ENCODE results near the gene WNT5A. TPM values are rescaled to one million over a fixed set of nuclear protein-coding genes. Genes with fewer than 3 reads are reported as not detected.

The WNT5A gene
- total RNA-seq, 2 experiments from 2014 or later, result not detected

- ChIA-PET CTCF (interaction anchor here (1.0 to 1.8 kb wide), 2 partner anchors 764 to 772 kb away, joined by 4 to 6 read pairs; no protein-coding TSS in a partner anchor), POLR2A (no interaction called here)
- intact Hi-C loops (cut with micrococcal nuclease), result loop anchor here (10.0 kb wide), 2 partner anchors 257 to 767 kb away; no protein-coding TSS in a partner anchor
- Mint-ChIP-seq H3K27ac (no peak overlapping the region), H3K36me3 (ENCODE audit: low read depth) (no peaks in the 10 kb centered on the region), H3K27me3 (peaks cover 75% of the 10 kb centered on the region), H3K4me1 (ENCODE audit: low read depth) (peaks cover 17% of the 10 kb centered on the region), H3K4me3 (peak overlapping the region; percentile 62), H3K9me3 (no peaks in the 10 kb centered on the region)
- no peak for DNase-seq
- no peak for ATAC-seq
- no peak for TF ChIP-seq CTCF (IDR thresholded peaks at IDR 0.05)
Observed at GRCh38 chr3:55487381-55488241, 505 bp upstream of the WNT5A start.

GRCh38 chr3:55486101-55486856 lies 827 bp downstream of the WNT5A start:
- ChIA-PET POLR2A (no interaction called here), CTCF (interaction anchor here (0.9 to 1.8 kb wide), 2 partner anchors 236 to 765 kb away, joined by 3 to 6 read pairs; no protein-coding TSS in a partner anchor)
- no peak overlapping the region for H3K27ac Mint-ChIP-seq
- no peak for TF ChIP-seq CTCF (IDR thresholded peaks at IDR 0.05)
- ATAC-seq (no peak), DNase-seq (no peak)
- no peaks in the 10 kb centered on the region for H3K9me3 Mint-ChIP-seq
- no peaks in the 10 kb centered on the region for H3K36me3 Mint-ChIP-seq (ENCODE audit: low read depth)
- H3K4me3 Mint-ChIP-seq, result peak overlapping the region; percentile 35
- intact Hi-C loops (cut with micrococcal nuclease), result loop anchor here (10.0 kb wide), 2 partner anchors 259 to 769 kb away; no protein-coding TSS in a partner anchor
- peaks cover 79% of the 10 kb centered on the region for H3K27me3 Mint-ChIP-seq
- peaks cover 17% of the 10 kb centered on the region for H3K4me1 Mint-ChIP-seq (ENCODE audit: low read depth)

GRCh38 chr3:55484801-55485791 lies 2.0 kb downstream of the WNT5A start:
- Mint-ChIP-seq H3K9me3 (no peaks in the 10 kb centered on the region), H3K27ac (no peak overlapping the region), H3K27me3 (peaks cover 75% of the 10 kb centered on the region), H3K36me3 (ENCODE audit: low read depth) (no peaks in the 10 kb centered on the region), H3K4me3 (no peak overlapping the region), H3K4me1 (ENCODE audit: low read depth) (peaks cover 17% of the 10 kb centered on the region)
- POLR2A ChIA-PET, result no interaction called here
- DNase-seq (peak; percentile 64), ATAC-seq (peak; percentile 78)
- CTCF ChIA-PET, result interaction anchor here (0.6 to 0.9 kb wide), 2 partner anchors 237 to 709 kb away, joined by 3 read pairs; no protein-coding TSS in a partner anchor
- peak; percentile 51 for TF ChIP-seq CTCF (IDR thresholded peaks at IDR 0.05)
- intact Hi-C loops (cut with micrococcal nuclease), result loop anchor here (10.0 kb wide), 2 partner anchors 260 to 770 kb away; no protein-coding TSS in a partner anchor

- ATAC-seq (no peak), DNase-seq (no peak)
- Mint-ChIP-seq H3K27ac (no peak overlapping the region), H3K4me1 (ENCODE audit: low read depth) (peaks cover 17% of the 10 kb centered on the region), H3K9me3 (no peaks in the 10 kb centered on the region), H3K4me3 (no peak overlapping the region), H3K36me3 (ENCODE audit: low read depth) (no peaks in the 10 kb centered on the region), H3K27me3 (peaks cover 73% of the 10 kb centered on the region)
- CTCF ChIA-PET, result interaction anchor here (0.6 kb wide), 1 partner anchor 710 kb away, joined by 3 read pairs; no protein-coding TSS in a partner anchor
- POLR2A ChIA-PET, result no interaction called here
- intact Hi-C loops (cut with micrococcal nuclease), result loop anchor here (10.0 kb wide), 2 partner anchors 261 to 771 kb away; no protein-coding TSS in a partner anchor
- TF ChIP-seq CTCF (IDR thresholded peaks at IDR 0.05), result no peak
Observed at GRCh38 chr3:55484191-55484689, 2.9 kb downstream of the WNT5A start.

Measured in activated CD8-positive, alpha-beta T cell treated with anti-CD3 and anti-CD28 coated beads for 36 hours (primary cell).